BE2C (cell line): ENCODE results near the gene POLR1C.
A peak's percentile ranks its signal among the peaks of the same experiment; 100 is the strongest.

Experiments used
- DNase-seq: peaks from one replicate; pipeline ENCODE4 v3.0.0-alpha.2; 2020
- H3K27me3 ChIP-seq: fragments of 250-450 bp; sonication (Bioruptor Pico); 2 replicates; pipeline ENCODE4 v1.5.1; 2020; ENCODE audit warnings: mild to moderate bottlenecking
- H3K36me3 ChIP-seq: fragments of 250-450 bp; sonication (Bioruptor Pico); 2 replicates; pipeline ENCODE4 v1.5.1; 2020; ENCODE audit warnings: mild to moderate bottlenecking
- H3K4me1 ChIP-seq: fragments of 250-450 bp; sonication (Bioruptor Pico); 2 replicates; pipeline ENCODE4 v1.5.1; 2020
- H3K4me3 ChIP-seq: 2 replicates; pipeline ENCODE4 v1.5.1; 2011; ENCODE audit warnings: low read depth, low read length
- H3K9me3 ChIP-seq: fragments of 250-450 bp; sonication (Bioruptor Pico); 2 replicates; pipeline ENCODE4 v1.5.1; 2020
- TF ChIP-seq, protein P1 (sequence below): IDR thresholded peaks from 2 replicates; pipeline ENCODE4 v1.5.1; 2012; ENCODE audit warnings: mild to moderate bottlenecking, low read depth, low read length

The POLR1C gene

DNA sequence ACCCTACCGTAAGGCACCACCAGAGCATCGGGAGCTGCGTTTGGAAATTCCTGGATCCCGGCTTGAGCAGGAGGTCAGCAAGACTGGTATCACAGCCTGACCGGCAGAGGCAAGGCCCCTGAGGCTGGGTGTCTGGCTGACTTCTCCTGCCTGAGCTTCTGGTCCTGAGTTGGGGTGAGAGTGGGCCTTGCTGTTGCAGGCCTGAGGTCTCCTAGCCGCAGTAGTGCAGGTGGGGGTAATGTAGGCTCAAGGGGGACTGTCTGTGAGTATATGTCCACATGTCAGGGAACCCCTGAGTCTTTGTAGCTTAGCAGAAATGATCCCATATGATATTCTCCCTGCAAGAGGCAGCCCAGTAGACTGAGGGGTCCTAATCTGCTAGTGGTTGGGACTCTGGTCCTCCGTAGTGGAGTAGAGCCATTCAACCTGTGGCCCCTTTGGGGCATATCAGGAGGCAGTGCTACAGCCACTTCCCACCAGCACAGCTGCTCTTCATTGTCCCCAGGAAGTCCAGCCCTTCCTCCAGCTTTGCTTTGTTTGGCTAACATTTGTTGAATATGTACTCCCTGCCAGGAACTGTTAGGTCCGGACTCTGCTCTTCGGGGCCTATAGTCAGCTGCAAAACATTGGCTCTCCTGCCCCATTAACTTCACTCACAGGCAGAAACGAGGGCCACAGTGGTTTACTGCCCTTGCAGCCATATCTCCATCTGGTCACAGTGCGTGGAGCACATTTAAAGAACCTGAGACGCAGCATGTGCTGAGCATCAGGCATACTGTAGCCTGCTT lies 17.7 kb upstream of the POLR1C start:
- TF ChIP-seq, protein P1, sequence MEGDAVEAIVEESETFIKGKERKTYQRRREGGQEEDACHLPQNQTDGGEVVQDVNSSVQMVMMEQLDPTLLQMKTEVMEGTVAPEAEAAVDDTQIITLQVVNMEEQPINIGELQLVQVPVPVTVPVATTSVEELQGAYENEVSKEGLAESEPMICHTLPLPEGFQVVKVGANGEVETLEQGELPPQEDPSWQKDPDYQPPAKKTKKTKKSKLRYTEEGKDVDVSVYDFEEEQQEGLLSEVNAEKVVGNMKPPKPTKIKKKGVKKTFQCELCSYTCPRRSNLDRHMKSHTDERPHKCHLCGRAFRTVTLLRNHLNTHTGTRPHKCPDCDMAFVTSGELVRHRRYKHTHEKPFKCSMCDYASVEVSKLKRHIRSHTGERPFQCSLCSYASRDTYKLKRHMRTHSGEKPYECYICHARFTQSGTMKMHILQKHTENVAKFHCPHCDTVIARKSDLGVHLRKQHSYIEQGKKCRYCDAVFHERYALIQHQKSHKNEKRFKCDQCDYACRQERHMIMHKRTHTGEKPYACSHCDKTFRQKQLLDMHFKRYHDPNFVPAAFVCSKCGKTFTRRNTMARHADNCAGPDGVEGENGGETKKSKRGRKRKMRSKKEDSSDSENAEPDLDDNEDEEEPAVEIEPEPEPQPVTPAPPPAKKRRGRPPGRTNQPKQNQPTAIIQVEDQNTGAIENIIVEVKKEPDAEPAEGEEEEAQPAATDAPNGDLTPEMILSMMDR, result no peak
- DNase-seq, result no peak
- Histone ChIP-seq H3K27me3 (no peaks in the 10 kb centered on the region), H3K4me3 (no peak overlapping the region), H3K36me3 (peaks cover 30% of the 10 kb centered on the region), H3K4me1 (no peaks in the 10 kb centered on the region; the same call in 1 of the 2 replicates), H3K9me3 (no peaks in the 10 kb centered on the region)

DNA sequence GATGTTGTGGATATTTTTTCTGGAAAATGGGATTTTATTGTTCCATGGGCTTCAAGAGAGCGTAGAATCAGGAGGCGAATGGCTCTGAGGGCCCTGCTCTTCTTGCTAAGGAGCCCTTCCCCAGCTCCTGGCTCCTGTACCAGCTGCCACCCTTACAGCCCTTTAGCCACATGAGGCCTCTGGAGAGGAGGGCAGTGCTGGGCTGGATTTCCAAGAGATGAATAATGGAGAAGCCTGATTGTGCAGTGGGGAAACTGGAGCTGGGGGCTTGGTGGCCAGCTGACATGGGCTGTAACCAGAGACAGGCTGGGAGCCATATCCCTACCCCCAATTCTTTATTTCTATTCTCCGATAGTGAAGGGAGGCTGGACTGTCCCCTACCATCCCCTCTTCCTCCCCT lies 16.0 kb upstream of the POLR1C start:
- peaks cover 33% of the 10 kb centered on the region for H3K36me3 ChIP-seq
- no peaks in the 10 kb centered on the region for H3K4me1 ChIP-seq
- no peaks in the 10 kb centered on the region for H3K9me3 ChIP-seq
- no peak for DNase-seq
- no peak overlapping the region for H3K4me3 ChIP-seq
- TF ChIP-seq, protein P1, result no peak
- H3K27me3 ChIP-seq, result no peaks in the 10 kb centered on the region

DNA sequence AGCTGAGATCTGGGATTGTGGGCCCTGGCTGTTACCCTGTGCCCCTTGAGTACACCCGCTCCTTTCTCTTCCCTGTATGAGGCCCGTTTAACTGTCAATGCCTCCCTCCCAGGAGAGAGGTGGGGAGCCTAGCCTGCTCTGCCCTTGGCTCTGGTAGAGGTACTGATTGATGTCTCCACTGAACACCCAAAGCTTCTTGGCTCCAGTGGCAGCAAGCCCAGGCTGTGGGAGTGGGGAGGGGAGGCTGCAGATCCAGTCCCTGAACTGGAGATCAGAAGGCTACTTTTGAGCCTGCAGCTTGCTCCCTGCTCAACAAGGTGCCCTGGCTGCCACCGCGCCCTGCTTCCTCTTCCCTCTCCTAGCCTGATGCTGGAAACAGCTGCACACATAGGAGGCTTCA lies 14.2 kb upstream of the POLR1C start:
- Histone ChIP-seq H3K36me3 (peaks cover 30% of the 10 kb centered on the region), H3K27me3 (no peaks in the 10 kb centered on the region), H3K9me3 (no peaks in the 10 kb centered on the region), H3K4me3 (no peak overlapping the region), H3K4me1 (no peaks in the 10 kb centered on the region)
- TF ChIP-seq, protein P1, result no peak
- no peak for DNase-seq

DNA sequence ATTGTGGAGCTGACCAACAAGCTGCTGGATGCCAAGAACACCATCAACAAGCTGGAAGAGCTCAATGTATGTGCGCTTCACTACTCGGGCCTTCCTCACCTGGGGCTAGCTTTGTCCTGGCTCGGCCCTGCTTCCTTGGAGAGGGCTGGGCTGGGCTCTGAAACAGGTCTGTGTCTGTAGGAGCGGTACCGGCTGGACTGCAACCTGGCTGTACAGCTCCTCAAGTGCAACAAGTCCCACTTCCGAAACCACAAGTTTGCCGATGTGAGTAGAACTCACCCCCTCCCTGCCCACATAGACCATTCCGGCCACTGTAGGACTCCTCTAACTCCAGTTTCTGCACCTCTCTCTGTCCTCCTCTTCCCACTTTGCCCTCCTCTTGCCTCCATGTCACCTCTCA lies 13.4 kb upstream of the POLR1C start:
- DNase-seq, result no peak
- no peak overlapping the region for H3K4me3 ChIP-seq
- peaks cover 26% of the 10 kb centered on the region for H3K36me3 ChIP-seq
- no peaks in the 10 kb centered on the region for H3K4me1 ChIP-seq
- no peaks in the 10 kb centered on the region for H3K27me3 ChIP-seq
- TF ChIP-seq, protein P1, result no peak
- H3K9me3 ChIP-seq, result no peaks in the 10 kb centered on the region

DNA sequence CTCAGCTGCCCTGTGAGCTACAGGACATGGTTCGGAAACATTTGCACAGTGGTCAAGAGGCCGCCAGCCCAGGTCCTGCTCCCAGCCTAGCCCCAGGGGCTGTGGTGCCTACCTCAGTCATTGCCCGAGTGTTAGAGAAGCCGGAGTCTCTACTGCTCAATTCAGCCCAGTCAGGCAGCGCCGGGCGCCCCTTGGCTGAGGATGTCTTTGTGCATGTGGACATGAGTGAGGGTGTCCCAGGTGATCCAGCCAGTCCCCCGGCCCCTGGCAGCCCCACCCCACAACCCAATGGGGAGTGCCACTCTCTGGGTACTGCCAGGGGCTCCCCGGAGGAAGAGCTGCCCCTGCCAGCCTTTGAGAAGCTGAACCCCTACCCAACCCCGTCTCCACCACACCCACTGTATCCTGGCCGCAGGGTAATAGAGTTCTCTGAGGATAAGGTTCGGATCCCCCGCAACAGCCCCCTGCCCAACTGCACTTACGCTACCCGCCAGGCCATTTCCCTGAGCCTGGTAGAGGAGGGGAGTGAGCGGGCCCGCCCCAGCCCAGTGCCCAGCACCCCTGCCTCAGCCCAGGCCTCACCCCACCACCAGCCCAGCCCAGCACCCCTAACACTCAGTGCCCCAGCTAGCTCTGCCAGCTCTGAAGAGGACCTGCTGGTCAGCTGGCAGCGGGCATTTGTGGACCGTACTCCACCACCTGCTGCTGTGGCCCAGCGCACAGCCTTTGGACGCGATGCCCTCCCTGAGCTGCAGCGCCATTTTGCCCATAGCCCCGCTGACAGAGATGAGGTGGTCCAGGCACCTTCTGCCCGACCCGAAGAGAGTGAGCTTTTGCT lies 11.9 kb upstream of the POLR1C start:
- Histone ChIP-seq H3K27me3 (no peaks in the 10 kb centered on the region), H3K4me1 (no peaks in the 10 kb centered on the region), H3K9me3 (no peaks in the 10 kb centered on the region), H3K36me3 (peaks cover 13% of the 10 kb centered on the region), H3K4me3 (no peak overlapping the region)
- DNase-seq, result no peak
- TF ChIP-seq, protein P1, result no peak

DNA sequence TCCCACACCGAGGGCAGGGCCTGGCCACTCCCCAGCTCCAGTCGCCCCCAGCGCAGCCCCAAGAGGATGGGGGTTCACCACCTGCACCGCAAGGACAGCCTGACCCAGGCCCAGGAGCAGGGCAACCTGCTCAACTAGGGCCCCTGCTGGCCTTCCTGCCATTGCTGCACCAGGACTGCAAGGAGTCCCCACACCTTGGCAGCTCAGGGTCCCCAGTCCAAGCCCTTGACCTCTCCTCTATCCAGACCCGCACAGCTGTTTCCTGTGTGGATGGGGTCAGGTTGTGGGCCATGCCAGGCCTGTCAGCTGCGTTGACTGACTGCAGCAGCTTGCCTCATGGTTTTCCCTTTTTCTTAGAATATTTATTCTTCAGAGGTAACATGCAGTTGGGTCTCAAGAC lies 11.2 kb upstream of the POLR1C start:
- TF ChIP-seq, protein P1, result 0 out of 2 replicates have a peak, but pooled peaks have one; percentile 5
- no peaks in the 10 kb centered on the region for H3K27me3 ChIP-seq
- no peaks in the 10 kb centered on the region for H3K9me3 ChIP-seq
- no peak overlapping the region for H3K4me3 ChIP-seq
- no peak for DNase-seq
- peaks cover 12% of the 10 kb centered on the region for H3K36me3 ChIP-seq
- no peaks in the 10 kb centered on the region for H3K4me1 ChIP-seq
